Fibroblast of the aortic adventitia (primary cell): ENCODE results near the gene PACRG. TPM values are rescaled to one million over a fixed set of nuclear protein-coding genes. Genes with fewer than 3 reads are reported as not detected.

Experiments
- DNase-seq: peaks from one replicate; pipeline ENCODE4 v3.0.0-alpha.2; 2010; ENCODE audit warnings: low read depth
- H3K4me3 ChIP-seq: 2 replicates; pipeline ENCODE4 v1.5.1; 2011; ENCODE audit warnings: low read depth, mild to moderate bottlenecking, control low read depth, low read length, moderate library complexity
- total RNA-seq: library from RNA; depleted of rRNA; stranded (reverse); fragments of >200 nt; gene quantifications from 2 replicates; pipeline ENCODE4 v1.2.3, GENCODE V29; 2012; ENCODE audit warnings: low replicate concordance
- TF ChIP-seq, protein P1 (sequence below): IDR thresholded peaks from 2 replicates; pipeline ENCODE4 v1.5.1; 2011; ENCODE audit warnings: mild to moderate bottlenecking, low read length, control low read depth, inconsistent platforms; ENCODE audit not compliant: insufficient read depth

The PACRG gene
- total RNA-seq, 1 donor, result 0.63 TPM

DNA sequence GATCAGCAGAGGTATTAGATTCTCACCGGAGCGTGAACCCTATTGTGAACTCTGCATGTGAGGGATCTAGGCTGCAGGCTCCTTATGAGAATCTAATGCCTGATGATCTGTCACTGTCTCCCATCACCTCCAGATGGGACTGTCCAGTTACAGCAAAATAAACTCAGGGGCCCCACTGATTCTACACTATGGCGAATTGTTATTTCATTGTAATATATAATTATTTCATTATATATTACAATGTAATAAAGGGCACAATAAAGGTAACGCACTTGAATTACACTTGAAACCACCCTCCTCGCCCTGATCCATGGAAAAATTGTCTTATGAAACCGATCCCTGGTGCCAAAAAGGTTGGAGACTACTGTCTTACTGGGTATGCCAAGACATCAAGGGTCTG lies 18.8 kb upstream of the PACRG start:
- no peak overlapping the region for H3K4me3 ChIP-seq
- TF ChIP-seq, protein P1, sequence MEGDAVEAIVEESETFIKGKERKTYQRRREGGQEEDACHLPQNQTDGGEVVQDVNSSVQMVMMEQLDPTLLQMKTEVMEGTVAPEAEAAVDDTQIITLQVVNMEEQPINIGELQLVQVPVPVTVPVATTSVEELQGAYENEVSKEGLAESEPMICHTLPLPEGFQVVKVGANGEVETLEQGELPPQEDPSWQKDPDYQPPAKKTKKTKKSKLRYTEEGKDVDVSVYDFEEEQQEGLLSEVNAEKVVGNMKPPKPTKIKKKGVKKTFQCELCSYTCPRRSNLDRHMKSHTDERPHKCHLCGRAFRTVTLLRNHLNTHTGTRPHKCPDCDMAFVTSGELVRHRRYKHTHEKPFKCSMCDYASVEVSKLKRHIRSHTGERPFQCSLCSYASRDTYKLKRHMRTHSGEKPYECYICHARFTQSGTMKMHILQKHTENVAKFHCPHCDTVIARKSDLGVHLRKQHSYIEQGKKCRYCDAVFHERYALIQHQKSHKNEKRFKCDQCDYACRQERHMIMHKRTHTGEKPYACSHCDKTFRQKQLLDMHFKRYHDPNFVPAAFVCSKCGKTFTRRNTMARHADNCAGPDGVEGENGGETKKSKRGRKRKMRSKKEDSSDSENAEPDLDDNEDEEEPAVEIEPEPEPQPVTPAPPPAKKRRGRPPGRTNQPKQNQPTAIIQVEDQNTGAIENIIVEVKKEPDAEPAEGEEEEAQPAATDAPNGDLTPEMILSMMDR, result no peak
- no peak for DNase-seq

DNA sequence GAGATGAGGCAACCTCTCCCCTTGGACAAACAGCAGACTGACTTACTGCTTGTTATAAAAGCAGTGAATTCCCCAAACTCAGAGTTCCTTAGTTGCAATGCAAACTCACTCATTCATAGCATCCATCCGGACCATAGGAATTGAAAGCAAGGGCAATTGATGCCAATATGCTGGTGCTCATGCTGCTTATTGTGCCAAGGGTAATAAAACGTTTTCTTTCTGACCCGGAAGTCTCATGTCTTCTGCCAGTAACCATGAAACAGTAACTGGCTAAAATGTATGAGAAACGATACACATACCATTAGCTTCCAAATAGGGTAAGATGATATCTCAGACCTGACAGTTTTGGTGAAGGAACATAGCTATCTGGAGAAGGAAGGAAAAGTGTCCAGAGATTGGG lies 18.3 kb upstream of the PACRG start:
- no peak for DNase-seq
- TF ChIP-seq, protein P1, result no peak
- no peak overlapping the region for H3K4me3 ChIP-seq

DNA sequence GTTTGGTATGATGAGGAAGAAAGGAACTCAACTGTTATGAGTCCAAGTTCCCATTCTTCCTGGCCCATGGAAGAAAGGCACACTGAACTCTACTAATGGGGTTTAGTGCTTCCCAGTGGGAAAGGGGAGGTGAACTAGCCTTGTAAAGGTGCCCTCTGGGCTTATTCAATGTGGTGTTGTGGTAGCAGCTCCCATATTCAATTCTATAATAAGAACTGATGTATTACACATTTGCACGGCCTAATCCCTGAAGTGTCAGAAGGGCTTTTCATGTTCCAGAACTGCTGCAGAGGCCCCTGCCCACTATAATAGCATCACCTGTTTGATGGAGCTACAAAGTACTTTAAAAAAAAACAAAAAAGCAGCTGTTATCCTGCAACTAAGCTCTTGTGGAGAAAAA lies 17.4 kb upstream of the PACRG start:
- TF ChIP-seq, protein P1, result no peak
- no peak for DNase-seq
- no peak overlapping the region for H3K4me3 ChIP-seq

DNA sequence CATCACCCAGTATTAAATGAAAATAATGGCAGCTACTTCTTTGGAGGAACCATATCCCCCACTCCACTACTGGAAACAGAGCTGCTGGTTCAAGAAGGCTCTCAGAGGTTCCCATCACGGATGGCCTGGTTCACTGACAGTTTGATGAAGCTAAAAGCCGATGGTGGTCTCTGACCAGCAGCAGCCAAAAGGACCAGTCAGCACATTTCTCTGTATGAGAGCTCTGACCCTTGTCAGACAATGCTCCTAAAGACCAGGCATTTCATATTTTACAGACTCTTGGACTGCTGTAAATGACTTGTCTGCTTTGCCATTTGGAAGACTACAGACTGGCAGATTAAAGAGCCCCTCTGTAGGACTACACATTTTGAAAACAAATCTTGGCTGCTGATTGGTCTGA lies 16.8 kb upstream of the PACRG start:
- TF ChIP-seq, protein P1, result no peak
- no peak for DNase-seq

DNA sequence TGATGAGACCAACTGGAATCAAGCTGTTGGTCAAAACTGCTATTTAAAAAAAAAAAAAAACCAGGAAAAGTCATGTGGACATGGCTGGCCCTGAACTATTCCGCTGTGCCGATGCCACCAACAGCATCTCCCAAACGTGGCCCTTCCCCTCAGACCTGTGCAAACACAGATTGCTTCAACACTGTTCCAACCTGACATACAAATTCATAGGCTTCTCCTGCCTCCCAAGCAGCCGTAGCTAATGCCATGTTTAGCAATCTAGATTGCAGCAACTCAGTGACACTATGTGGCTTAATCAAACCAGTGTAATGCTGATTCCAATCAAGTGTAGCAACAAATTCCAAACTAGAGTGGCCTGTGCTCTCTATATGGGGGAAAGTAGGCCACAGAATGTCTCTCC lies 16.4 kb upstream of the PACRG start:
- H3K4me3 ChIP-seq, result no peak overlapping the region
- DNase-seq, result no peak
- TF ChIP-seq, protein P1, result no peak

More for the DNA sequence above, 16.8 kb upstream of the PACRG start:
- no peak overlapping the region for H3K4me3 ChIP-seq

DNA sequence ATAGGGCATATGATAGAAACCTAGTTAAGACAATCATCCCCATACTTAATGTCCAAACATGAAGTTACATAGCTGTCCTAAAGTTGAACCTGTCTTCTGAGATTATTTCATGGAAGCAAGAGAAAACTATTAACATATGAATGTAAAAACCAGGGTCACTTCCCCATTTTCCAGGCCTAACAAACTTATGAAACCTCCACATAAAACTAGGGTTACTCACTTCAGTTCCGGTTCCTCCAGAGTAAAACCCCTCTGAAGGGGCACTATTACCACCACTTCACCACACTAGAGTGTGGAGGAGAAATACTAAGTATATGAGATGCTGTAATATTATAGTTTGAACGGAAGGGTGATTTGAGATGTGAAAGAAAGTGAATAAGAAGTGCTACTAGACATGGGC lies 15.1 kb upstream of the PACRG start:
- no peak overlapping the region for H3K4me3 ChIP-seq
- DNase-seq, result no peak
- TF ChIP-seq, protein P1, result no peak

DNA sequence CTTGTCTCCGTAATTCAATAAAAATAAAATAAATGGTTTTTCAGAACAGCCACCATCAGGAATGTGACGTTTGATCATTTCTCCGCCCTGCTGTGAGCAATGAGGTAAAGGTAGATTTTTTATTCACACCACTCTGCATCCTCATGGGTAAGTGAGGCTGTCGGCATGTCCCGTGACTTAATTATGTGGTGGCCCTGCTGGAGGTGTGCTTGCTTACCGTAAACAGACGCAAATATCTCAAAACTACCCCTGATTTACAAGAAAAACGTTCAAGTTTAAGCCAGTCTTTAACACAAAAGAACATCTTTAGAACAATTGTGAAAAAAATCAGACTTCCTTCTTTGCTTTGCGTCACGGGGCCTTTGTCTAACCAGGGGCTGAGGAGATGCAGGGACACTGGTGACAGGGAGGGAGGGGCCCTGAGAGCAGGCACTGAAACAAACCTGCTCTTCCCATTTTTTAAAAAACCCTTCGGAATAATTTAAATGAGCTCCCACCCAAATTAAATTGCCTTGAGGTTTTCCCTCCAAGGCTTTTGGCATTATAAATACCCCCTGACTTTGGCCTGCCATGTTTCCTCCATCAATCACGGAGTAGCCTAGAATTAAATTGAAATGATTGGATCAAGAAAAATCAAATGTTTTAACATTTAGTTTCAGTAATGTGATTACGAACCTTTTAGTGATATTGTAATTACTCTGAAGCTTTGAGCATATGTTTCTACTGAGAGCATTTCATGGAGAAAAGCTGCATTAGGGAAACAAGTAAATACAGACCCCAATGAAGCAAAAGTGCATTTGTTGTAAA lies 13.6 kb upstream of the PACRG start:
- no peak overlapping the region for H3K4me3 ChIP-seq

More for the DNA sequence above, 13.6 kb upstream of the PACRG start:
- TF ChIP-seq, protein P1, result no peak
- DNase-seq, result no peak
